ENCODE results near the gene FAM234A.
A peak's percentile ranks its signal among the peaks of the same experiment; 100 is the strongest.
"Not testable (repeated sequence)": the region's sequence is repeated elsewhere in the genome, so short reads cannot be mapped to it uniquely, and the experiment has no call there.

FAM234A gene

GRCh38 chr16:252366-253337, 18.0 kb downstream of the FAM234A start:
- Mint-ChIP-seq H3K27me3 (no peaks in the 10 kb centered on the region), H3K36me3 (ENCODE audit: low read depth) (peaks cover 12% of the 10 kb centered on the region), H3K27ac (peak overlapping the region; percentile 80)

GRCh38 chr16:253833-254232, 19.2 kb downstream of the FAM234A start:
- H3K4me3 Mint-ChIP-seq = peak overlapping the region; percentile 34
- peaks cover 12% of the 10 kb centered on the region for H3K36me3 Mint-ChIP-seq (ENCODE audit: low read depth)
- no peak for DNase-seq
- no peaks in the 10 kb centered on the region for H3K9me3 Mint-ChIP-seq
- ATAC-seq = no peak
- H3K27ac Mint-ChIP-seq = no peak overlapping the region
- H3K4me1 Mint-ChIP-seq = peaks cover 26% of the 10 kb centered on the region
- no peaks in the 10 kb centered on the region for H3K27me3 Mint-ChIP-seq

More at GRCh38 chr16:252366-253337, 18.0 kb downstream of the FAM234A start:
- Mint-ChIP-seq H3K4me1 (peaks cover 26% of the 10 kb centered on the region), H3K4me3 (peak overlapping the region; percentile 76), H3K9me3 (no peaks in the 10 kb centered on the region)
- ATAC-seq (peak; percentile 80), DNase-seq (peak; percentile 55)

DNA sequence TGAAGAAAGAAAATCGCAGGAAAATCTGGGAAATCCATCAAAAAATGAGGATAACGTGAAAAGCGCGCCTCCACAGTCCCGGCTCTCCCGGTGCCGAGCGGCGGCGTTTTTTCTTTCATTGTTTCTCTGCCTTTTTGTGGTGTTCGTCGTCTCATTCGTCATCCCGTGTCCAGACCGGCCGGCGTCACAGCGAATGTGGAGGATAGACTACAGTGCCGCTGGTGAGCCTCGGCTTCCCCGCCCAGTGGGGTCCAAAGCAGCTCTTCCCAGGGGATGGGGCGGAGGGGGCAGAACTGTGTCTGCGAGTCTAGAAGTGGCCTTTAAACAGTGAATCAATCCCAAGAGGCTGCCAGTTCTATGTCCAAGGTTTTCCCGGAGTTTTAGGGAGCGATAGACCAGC, 19.8 kb downstream of the FAM234A start:
- DNase-seq = no peak
- H3K36me3 Mint-ChIP-seq (ENCODE audit: low read depth) = peaks cover 12% of the 10 kb centered on the region
- no peaks in the 10 kb centered on the region for H3K27me3 Mint-ChIP-seq
- H3K4me3 Mint-ChIP-seq = no peak overlapping the region
- no peaks in the 10 kb centered on the region for H3K9me3 Mint-ChIP-seq
- no peak overlapping the region for H3K27ac Mint-ChIP-seq
- ATAC-seq = no peak
- peaks cover 31% of the 10 kb centered on the region for H3K4me1 Mint-ChIP-seq

DNA sequence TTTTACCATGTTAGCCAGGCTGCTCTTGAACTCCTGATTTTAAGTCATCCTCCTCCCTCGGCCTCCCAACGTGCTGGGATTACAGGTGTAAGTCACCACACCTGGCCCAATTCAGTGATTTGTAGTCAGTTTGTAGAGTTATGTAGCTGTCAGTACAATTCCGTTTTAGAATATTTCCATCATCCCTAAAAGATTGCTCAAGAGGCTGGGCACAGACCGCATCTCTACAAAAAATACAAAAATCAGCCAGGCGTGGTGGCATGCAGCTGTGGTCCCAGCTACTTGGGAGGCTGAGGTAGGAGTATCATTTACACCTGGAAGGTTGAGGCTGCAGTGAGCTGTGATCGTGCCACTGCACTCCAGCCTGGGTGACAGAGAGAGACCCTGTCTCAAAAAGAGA, 20.6 kb downstream of the FAM234A start:
- H3K4me1 Mint-ChIP-seq = peaks cover 29% of the 10 kb centered on the region
- no peaks in the 10 kb centered on the region for H3K9me3 Mint-ChIP-seq
- H3K4me3 Mint-ChIP-seq = no peak overlapping the region
- H3K36me3 Mint-ChIP-seq (ENCODE audit: low read depth) = peaks cover 12% of the 10 kb centered on the region
- DNase-seq (no peak), ATAC-seq (no peak)
- no peaks in the 10 kb centered on the region for H3K27me3 Mint-ChIP-seq
- no peak overlapping the region for H3K27ac Mint-ChIP-seq

GRCh38 chr16:258091-258490, 23.5 kb downstream of the FAM234A start:
- not testable (repeated sequence) for H3K4me3 Mint-ChIP-seq; H3K36me3 Mint-ChIP-seq (ENCODE audit: low read depth); DNase-seq; H3K27me3 Mint-ChIP-seq; H3K9me3 Mint-ChIP-seq; ATAC-seq; H3K27ac Mint-ChIP-seq
- H3K4me1 Mint-ChIP-seq = peaks cover 14% of the 10 kb centered on the region

- ATAC-seq = no peak
- Mint-ChIP-seq H3K36me3 (ENCODE audit: low read depth) (peaks cover 9% of the 10 kb centered on the region), H3K4me1 (peaks cover 5% of the 10 kb centered on the region), H3K27me3 (no peaks in the 10 kb centered on the region), H3K27ac (no peak overlapping the region), H3K9me3 (no peaks in the 10 kb centered on the region), H3K4me3 (no peak overlapping the region)
- no peak for DNase-seq
These were observed 24.6 kb downstream of the FAM234A start for GRCh38 chr16:259226-259625.

- Mint-ChIP-seq H3K4me3 (no peak overlapping the region), H3K27ac (no peak overlapping the region), H3K4me1 (peaks cover 5% of the 10 kb centered on the region), H3K9me3 (no peaks in the 10 kb centered on the region), H3K36me3 (ENCODE audit: low read depth) (peaks cover 9% of the 10 kb centered on the region), H3K27me3 (no peaks in the 10 kb centered on the region)
- ATAC-seq (peak; percentile 24), DNase-seq (no peak)
These were observed 25.2 kb downstream of the FAM234A start for GRCh38 chr16:259814-260253.

DNA sequence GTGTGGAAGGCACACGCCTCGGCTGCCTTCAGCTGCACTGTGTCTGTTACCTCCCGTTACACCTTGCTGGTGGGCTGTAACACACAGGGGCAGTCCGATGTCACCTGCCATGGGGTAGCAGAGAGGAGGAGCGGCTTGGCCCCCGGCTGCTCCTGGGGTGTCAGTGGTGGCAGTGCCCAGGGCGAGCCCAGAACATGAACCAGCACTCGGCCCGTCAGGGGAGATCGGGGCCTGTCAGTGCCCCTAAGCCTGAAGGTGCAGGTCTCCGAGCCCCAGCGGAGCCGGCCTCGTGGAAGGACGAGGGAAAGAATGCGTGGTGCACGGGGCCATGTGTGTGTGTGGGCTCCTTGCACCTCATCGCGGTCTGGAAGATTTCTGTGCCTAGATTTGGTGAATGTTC, 25.7 kb downstream of the FAM234A start:
- DNase-seq = no peak
- Mint-ChIP-seq H3K27ac (no peak overlapping the region), H3K27me3 (no peaks in the 10 kb centered on the region), H3K36me3 (ENCODE audit: low read depth) (peaks cover 6% of the 10 kb centered on the region), H3K9me3 (no peaks in the 10 kb centered on the region), H3K4me3 (no peak overlapping the region), H3K4me1 (peaks cover 5% of the 10 kb centered on the region)
- no peak for ATAC-seq

GRCh38 chr16:261031-261691, 26.5 kb downstream of the FAM234A start:
- no peak overlapping the region for H3K27ac Mint-ChIP-seq
- DNase-seq (no peak), ATAC-seq (no peak)
- no peak overlapping the region for H3K4me3 Mint-ChIP-seq
- peaks cover 2% of the 10 kb centered on the region for H3K36me3 Mint-ChIP-seq (ENCODE audit: low read depth)
- H3K9me3 Mint-ChIP-seq = no peaks in the 10 kb centered on the region
- H3K27me3 Mint-ChIP-seq = no peaks in the 10 kb centered on the region
- peaks cover 5% of the 10 kb centered on the region for H3K4me1 Mint-ChIP-seq

- no peaks in the 10 kb centered on the region for H3K36me3 Mint-ChIP-seq (ENCODE audit: low read depth)
These were observed 27.6 kb downstream of the FAM234A start for GRCh38 chr16:262121-262745.

DNA sequence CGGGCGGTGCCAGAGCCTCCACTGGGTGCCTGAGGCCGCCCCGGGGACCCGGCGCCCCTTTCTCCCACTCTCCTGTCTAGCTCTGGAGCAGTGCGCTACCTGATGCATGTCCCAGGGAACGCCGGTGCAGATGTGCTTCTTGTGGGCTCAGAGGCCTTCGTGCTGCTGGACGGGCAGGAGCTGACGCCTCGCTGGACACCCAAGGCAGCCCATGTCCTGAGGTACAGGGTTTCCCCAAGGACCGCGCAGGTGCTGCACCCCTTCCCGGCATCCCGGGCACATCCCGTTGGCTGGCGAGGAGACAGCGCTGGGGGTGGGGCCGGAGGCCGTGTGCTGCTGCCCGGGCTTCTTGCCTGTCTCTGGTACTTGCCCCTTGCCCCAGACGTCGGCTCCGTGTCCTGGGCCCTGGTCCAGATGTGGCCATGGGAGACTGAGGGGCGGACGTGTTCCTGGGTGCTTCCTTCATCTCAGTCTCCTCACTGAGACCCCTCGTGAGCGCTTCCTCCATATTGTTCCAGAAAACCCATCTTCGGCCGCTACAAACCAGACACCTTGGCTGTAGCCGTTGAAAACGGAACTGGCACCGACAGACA, 28.7 kb downstream of the FAM234A start:
- Mint-ChIP-seq H3K36me3 (ENCODE audit: low read depth) (no peaks in the 10 kb centered on the region), H3K27me3 (no peaks in the 10 kb centered on the region), H3K27ac (no peak overlapping the region), H3K9me3 (no peaks in the 10 kb centered on the region), H3K4me1 (peaks cover 5% of the 10 kb centered on the region), H3K4me3 (no peak overlapping the region)
- ATAC-seq (no peak), DNase-seq (no peak)

More at GRCh38 chr16:262121-262745, 27.6 kb downstream of the FAM234A start:
- DNase-seq (no peak), ATAC-seq (no peak)
- Mint-ChIP-seq H3K27me3 (no peaks in the 10 kb centered on the region), H3K4me3 (no peak overlapping the region), H3K27ac (no peak overlapping the region), H3K4me1 (peaks cover 5% of the 10 kb centered on the region), H3K9me3 (no peaks in the 10 kb centered on the region)

GRCh38 chr16:263944-264343, 29.3 kb downstream of the FAM234A start:
- Mint-ChIP-seq H3K27ac (no peak overlapping the region), H3K36me3 (ENCODE audit: low read depth) (no peaks in the 10 kb centered on the region)
- ATAC-seq = no peak

DNA sequence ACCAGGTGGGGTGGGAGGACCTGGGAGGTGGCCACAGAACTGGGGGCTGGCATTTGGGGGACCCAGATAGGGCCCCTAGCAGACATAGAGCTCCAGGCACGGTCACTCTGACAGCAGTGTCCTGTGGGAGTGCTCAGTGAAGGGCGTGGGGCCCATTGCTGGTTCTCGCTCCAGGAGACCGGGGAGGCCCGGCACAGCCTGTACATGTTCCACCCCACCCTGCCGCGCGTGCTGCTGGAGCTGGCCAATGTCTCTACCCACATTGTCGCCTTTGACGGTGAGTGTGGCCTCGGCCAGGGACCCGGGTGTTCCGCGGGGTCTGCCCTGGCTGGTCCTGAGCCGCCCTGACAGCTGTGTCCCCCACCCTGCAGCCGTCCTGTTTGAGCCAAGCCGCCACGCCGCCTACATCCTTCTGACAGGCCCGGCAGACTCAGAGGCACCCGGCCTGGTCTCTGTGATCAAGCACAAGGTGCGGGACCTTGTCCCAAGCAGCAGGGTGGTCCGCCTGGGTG, 29.9 kb downstream of the FAM234A start:
- no peaks in the 10 kb centered on the region for H3K36me3 Mint-ChIP-seq (ENCODE audit: low read depth)
- no peaks in the 10 kb centered on the region for H3K4me1 Mint-ChIP-seq

More at GRCh38 chr16:263944-264343, 29.3 kb downstream of the FAM234A start:
- Mint-ChIP-seq H3K9me3 (no peaks in the 10 kb centered on the region), H3K4me1 (peaks cover 4% of the 10 kb centered on the region), H3K27me3 (no peaks in the 10 kb centered on the region), H3K4me3 (no peak overlapping the region)
- no peak for DNase-seq

GRCh38 chr16:265002-265529, 30.4 kb downstream of the FAM234A start:
- H3K4me3 Mint-ChIP-seq = no peak overlapping the region

More for the DNA sequence above, 29.9 kb downstream of the FAM234A start:
- Mint-ChIP-seq H3K4me3 (no peak overlapping the region), H3K27ac (no peak overlapping the region), H3K9me3 (no peaks in the 10 kb centered on the region), H3K27me3 (no peaks in the 10 kb centered on the region)
- ATAC-seq (no peak), DNase-seq (no peak)

More at GRCh38 chr16:265002-265529, 30.4 kb downstream of the FAM234A start:
- H3K27me3 Mint-ChIP-seq = no peaks in the 10 kb centered on the region
- DNase-seq = no peak
- no peak for ATAC-seq
- H3K9me3 Mint-ChIP-seq = no peaks in the 10 kb centered on the region
- H3K27ac Mint-ChIP-seq = no peak overlapping the region
- no peaks in the 10 kb centered on the region for H3K36me3 Mint-ChIP-seq (ENCODE audit: low read depth)
- H3K4me1 Mint-ChIP-seq = no peaks in the 10 kb centered on the region
